Measurements from ENCODE around the gene VN1R5.

VN1R5 gene

DNA sequence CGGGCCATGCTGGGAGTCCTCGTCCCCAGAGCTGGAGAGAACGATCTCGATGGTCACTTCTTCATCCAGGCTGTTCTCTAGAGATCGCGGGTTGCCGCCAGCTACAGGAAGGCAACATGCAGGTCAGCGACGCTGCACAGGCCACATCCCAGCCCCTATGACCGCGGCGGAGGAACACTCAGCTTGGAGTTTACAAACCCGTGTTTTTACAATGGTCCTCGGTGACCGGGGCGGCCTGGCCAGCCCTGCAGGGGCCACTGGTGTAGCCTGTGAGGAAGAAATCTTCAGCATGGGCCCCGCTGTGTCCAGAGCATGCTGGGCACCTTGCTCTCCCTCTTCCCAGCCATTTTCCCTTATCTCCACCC is 45.3 kb downstream of the VN1R5 start:
- no peak for DNase-seq (ENCODE audit: low read depth)

DNA sequence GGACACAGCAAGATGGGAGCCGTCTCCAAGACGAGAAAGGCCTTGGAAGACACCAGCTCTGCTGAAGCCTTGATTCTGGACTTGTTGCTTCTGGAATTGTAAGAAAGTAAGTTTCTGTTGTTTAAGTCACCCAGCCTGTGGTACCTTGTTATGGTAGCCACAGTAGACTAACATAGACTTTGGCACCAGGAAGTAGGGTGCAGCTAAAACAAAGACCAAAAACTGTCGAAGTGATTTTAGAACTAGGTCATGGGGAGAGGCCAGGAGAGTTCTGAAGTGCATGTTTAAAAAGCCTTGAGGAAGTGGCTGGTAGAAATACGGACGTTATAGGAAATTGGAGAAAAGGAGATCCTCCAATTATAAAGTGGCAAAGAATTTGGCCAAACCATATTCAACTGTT is 47.3 kb downstream of the VN1R5 start:
- DNase-seq (ENCODE audit: low read depth), result no peak

DNA sequence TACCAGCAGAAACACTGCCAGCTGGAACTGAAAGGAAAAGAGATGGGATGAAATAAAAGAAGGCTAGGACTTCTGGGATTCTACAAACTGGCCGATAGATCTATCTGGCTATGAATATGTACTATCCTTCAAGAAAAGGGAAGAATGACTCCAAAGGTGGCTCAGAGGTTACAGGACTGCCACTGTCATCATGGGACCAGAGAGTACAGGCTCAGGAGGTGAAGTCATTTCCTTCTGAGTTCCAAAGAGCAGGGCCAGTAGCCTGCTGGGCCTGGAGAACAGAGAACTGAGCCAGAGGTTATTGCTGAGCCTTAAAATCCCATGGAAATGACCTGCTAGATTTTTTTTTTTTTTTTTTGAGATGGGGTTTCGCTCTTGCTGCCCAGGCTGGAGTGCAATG is 48.2 kb downstream of the VN1R5 start:
- no peak for DNase-seq (ENCODE audit: low read depth)

Data from CMK (cell line).